Measurements from ENCODE around the gene CYB561D1. TPM values are rescaled to one million over a fixed set of nuclear protein-coding genes. Genes with fewer than 3 reads are reported as not detected.

The CYB561D1 gene
- total and polyA plus RNA-seq, 10 of the 15 experiments (the other 5 are each of a cell fraction or from before 2014, with no cell fraction given), result 0.68 to 9.0 (median 3.3) TPM

DNA sequence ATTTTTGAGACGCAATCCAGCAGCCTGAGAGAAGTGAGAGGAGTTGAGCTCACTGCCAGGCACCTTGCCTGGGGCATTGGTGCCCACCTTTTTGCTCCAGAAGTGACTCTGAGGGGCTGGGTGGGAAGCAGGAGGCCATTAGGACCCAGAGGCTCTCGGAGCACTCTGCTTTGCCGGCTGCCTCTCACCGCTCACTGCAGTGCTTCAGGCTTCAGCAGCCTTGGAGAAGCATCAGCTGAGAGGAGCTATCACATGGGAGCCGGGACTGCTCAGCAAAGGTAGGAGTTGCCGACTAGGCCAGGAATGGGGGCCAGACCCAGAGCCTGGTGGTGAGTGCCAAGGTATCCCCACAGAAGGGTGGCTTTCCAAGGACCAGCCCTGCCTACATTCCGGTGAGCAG lies 45.8 kb downstream of the CYB561D1 start, which contains the start of gene GPR61 (continued):
- TF ChIP-seq NFXL1 (IDR thresholded peaks at IDR 0.05; ENCODE audit: borderline replicate concordance), result no peak
- no peak for TF ChIP-seq HCFC1 (IDR thresholded peaks at IDR 0.05; ENCODE audit: low read length)
- no peak for TF ChIP-seq ESRRA (IDR thresholded peaks at IDR 0.05; ENCODE audit: low read length)
- no peak for TF ChIP-seq RAD21 (IDR thresholded peaks at IDR 0.05; ENCODE audit: insufficient read depth, low read depth, low read length)

DNA sequence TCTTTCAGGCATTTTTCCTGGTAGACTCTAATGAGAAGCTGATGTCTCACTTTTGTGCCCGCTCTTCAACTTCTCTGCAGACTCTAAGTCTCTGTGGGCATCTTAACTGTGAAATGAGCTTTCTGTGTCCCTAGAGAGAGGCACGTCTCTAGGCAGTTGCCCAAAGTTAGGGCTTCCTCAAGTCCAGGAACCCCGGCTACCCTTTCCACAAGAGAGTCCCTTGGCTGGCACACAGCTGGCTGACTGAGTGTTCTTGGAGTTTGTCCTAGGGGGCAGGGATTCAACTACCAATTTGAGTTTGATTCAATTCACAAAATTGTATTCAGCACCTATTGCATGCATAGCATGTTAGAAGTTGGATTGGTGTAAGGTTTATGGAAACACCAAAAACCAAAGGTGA lies 47.2 kb downstream of the CYB561D1 start:
- 15% methylated on average over 3 of the region's 3 CpGs for WGBS (ENCODE audit: insufficient coverage, insufficient replicate concordance, low lambda C conversion rate, missing lambda C conversion rate)
- Histone ChIP-seq H3K27me3 (replicated peaks in 1 of 2; ENCODE audit: control insufficient read depth in 2 of 2, insufficient read depth in 2 of 2, low read length in 1 of 2) (no peaks in the 10 kb centered on the region), H4K20me1 (ENCODE audit: control insufficient read depth, insufficient read depth) (no peaks in the 10 kb centered on the region), H3K4me1 (ENCODE audit: control insufficient read depth, insufficient read depth, low read length) (no peaks in the 10 kb centered on the region), H3K9ac (ENCODE audit: control insufficient read depth, insufficient read depth, low read length) (no peak overlapping the region), H3K27ac (ENCODE audit: control insufficient read depth, insufficient read depth) (no peak overlapping the region), H3K4me2 (ENCODE audit: control insufficient read depth, insufficient read depth) (no peak overlapping the region), H2AFZ (ENCODE audit: control insufficient read depth, low read depth, low read length) (no peak overlapping the region), H3K4me3 (no peak overlapping the region), H3K9me3 (replicated peaks; ENCODE audit: control insufficient read depth, insufficient read depth, low read length) (no peaks in the 10 kb centered on the region), H3K36me3 (ENCODE audit: control insufficient read depth in 2 of 2, insufficient read depth in 2 of 2, low read length in 1 of 2) (no peaks in the 10 kb centered on the region), H3K79me2 (ENCODE audit: control insufficient read depth, insufficient read depth, low read length) (no peaks in the 10 kb centered on the region)
- intact Hi-C loops (cut with micrococcal nuclease; ENCODE audit: unreplicated experiment) (no loop called here), in situ Hi-C loops (cut with MboI) (no loop called here)
- ChIA-PET SMC1A (ENCODE audit: uncharacterized antibody, unreplicated experiment) (interaction anchor here (0.6 to 1.7 kb wide), 6 partner anchors 9 to 444 kb away, joined by 3 to 6 read pairs (median 3); partner anchors contain the start of genes AHCYL1 and CYB561D1), POLR2A (interaction anchor here (1.3 kb wide), 1 partner anchor 99 kb away, joined by 4 read pairs; no protein-coding TSS in a partner anchor), RAD21 (ENCODE audit: unreplicated experiment) (no interaction called here), CTCF (interaction anchor here (0.6 to 21.3 kb wide), 10 partner anchors 8 to 443 kb away, joined by 3 to 1280 read pairs (median 4); partner anchors contain the start of genes AHCYL1, AMIGO1 and CYB561D1)
- ATAC-seq (no peak), FAIRE-seq (no peak), DNase-seq (ENCODE audit: low read depth, low spot score) (no peak)
- no TSS peak for BruUV-seq (replicated peaks)
- no peak for TF ChIP-seq KLF5 (IDR thresholded peaks at IDR 0.05; ENCODE audit: partially characterized antibody)
- no peak for TF ChIP-seq JUNB (IDR thresholded peaks at IDR 0.05)
- TF ChIP-seq RAD21 (IDR thresholded peaks at IDR 0.05; ENCODE audit: insufficient read depth, low read depth, low read length), result no peak
- TF ChIP-seq, protein P1, sequence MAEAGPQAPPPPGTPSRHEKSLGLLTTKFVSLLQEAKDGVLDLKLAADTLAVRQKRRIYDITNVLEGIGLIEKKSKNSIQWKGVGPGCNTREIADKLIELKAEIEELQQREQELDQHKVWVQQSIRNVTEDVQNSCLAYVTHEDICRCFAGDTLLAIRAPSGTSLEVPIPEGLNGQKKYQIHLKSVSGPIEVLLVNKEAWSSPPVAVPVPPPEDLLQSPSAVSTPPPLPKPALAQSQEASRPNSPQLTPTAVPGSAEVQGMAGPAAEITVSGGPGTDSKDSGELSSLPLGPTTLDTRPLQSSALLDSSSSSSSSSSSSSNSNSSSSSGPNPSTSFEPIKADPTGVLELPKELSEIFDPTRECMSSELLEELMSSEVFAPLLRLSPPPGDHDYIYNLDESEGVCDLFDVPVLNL (IDR thresholded peaks at IDR 0.05; ENCODE audit: low read depth, low read length), result no peak
- TF ChIP-seq RB1 (IDR thresholded peaks at IDR 0.05; ENCODE audit: borderline replicate concordance), result no peak
- TF ChIP-seq NRF1 (conservative IDR thresholded peaks at IDR 0.05; ENCODE audit: low read depth, low read length), result no peak
- TF ChIP-seq, protein P2, sequence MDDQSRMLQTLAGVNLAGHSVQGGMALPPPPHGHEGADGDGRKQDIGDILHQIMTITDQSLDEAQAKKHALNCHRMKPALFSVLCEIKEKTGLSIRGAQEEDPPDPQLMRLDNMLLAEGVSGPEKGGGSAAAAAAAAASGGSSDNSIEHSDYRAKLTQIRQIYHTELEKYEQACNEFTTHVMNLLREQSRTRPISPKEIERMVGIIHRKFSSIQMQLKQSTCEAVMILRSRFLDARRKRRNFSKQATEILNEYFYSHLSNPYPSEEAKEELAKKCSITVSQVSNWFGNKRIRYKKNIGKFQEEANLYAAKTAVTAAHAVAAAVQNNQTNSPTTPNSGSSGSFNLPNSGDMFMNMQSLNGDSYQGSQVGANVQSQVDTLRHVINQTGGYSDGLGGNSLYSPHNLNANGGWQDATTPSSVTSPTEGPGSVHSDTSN (IDR thresholded peaks at IDR 0.05; ENCODE audit: insufficient replicate concordance, low read depth, low read length), result no peak
- TF ChIP-seq SMC3 (IDR thresholded peaks at IDR 0.05; ENCODE audit: borderline replicate concordance, low read length), result no peak
- no peak for TF ChIP-seq EP300 (IDR thresholded peaks at IDR 0.05; ENCODE audit: borderline replicate concordance in 1 of 2, control insufficient read depth in 1 of 2, low read depth in 2 of 2, low read length in 2 of 2)
- no peak for TF ChIP-seq SMARCA5 (IDR thresholded peaks at IDR 0.05)
- no peak for TF ChIP-seq FOXK2 (IDR thresholded peaks at IDR 0.05)
- TF ChIP-seq, protein P3, sequence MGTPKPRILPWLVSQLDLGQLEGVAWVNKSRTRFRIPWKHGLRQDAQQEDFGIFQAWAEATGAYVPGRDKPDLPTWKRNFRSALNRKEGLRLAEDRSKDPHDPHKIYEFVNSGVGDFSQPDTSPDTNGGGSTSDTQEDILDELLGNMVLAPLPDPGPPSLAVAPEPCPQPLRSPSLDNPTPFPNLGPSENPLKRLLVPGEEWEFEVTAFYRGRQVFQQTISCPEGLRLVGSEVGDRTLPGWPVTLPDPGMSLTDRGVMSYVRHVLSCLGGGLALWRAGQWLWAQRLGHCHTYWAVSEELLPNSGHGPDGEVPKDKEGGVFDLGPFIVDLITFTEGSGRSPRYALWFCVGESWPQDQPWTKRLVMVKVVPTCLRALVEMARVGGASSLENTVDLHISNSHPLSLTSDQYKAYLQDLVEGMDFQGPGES (IDR thresholded peaks at IDR 0.05), result no peak
